Cardiac muscle cell (in vitro differentiated cells and primary cell): ENCODE data around the gene CCDC28A. TPM values are rescaled to one million over a fixed set of nuclear protein-coding genes. Genes with fewer than 3 reads are reported as not detected.

Experiments
- DNase-seq, 2 donors: peaks; one replicate each; pipeline versions ENCODE4 v3.0.0 to v3.0.0-alpha.2; 2010 to 2017; ENCODE audit warnings: low read depth in 1 of 2, low spot score in 1 of 2
- H3K27ac ChIP-seq: fragments of 200-600 bp; sonication (generic); 2 replicates; pipeline ENCODE4 v1.5.1; 2016
- H3K27me3 ChIP-seq: fragments of 200-600 bp; sonication (generic); 2 replicates; pipeline ENCODE4 v1.6.0; 2016; ENCODE audit warnings: control low read depth
- H3K36me3 ChIP-seq: fragments of 200-600 bp; sonication (generic); 2 replicates; pipeline ENCODE4 v1.5.1; 2016; ENCODE audit warnings: control low read depth
- H3K4me1 ChIP-seq: fragments of 200-600 bp; sonication (generic); 2 replicates; pipeline ENCODE4 v1.8.1; 2017; ENCODE audit warnings: low read depth, mild to moderate bottlenecking, mixed run types
- H3K4me3 ChIP-seq: fragments of 200-600 bp; sonication (generic); 2 replicates; pipeline ENCODE4 v1.5.1; 2016; ENCODE audit warnings: mild to moderate bottlenecking
- H3K9me3 ChIP-seq: fragments of 200-600 bp; sonication (generic); 2 replicates; pipeline ENCODE4 v1.5.1; 2017; ENCODE audit warnings: low read depth, mild to moderate bottlenecking, control low read depth
- CTCF ChIP-seq: IDR thresholded peaks from 2 replicates; pipeline ENCODE4 v1.5.1; 2012; ENCODE audit warnings: low read depth, mild to moderate bottlenecking, low read length
- polyA plus RNA-seq: library from polyadenylated mRNA; unstranded; fragments of >200 nt; fragmentation: Nextera tagmentation; extraction: Ambion mirVana; gene quantifications from 2 replicates; pipeline ENCODE4 v1.2.1, GENCODE V29; 2016
- total RNA-seq: library from RNA; depleted of rRNA; stranded (reverse); fragments of >200 nt; gene quantifications from 2 replicates; pipeline ENCODE4 v1.2.3, GENCODE V29; 2016

CCDC28A gene
- total and polyA plus RNA-seq, 2 experiments from 2014 or later, result 6.3 to 15.2 TPM

DNA sequence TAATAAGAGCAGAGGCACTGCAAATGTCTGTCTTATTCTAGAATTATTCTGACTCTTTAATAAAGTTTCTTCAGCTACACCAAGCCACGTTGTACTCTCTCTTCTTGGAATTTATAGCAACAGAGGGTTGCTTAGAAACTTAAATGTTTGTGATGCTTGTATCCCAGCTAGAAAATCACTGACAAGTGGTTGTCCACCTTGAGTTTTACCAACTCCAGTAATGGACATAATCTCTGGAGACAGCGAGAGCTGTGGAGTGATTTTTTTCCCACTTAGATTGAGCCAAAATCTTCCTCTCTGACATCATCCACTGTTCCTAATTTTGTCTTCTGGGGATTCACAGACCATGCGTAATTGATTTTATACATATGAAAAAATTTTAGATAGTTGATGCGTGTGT is 30.3 kb downstream of the CCDC28A start:
- no peak for DNase-seq
- H3K27ac ChIP-seq, result no peak overlapping the region
- H3K36me3 ChIP-seq, result no peaks in the 10 kb centered on the region
- H3K27me3 ChIP-seq, result no peaks in the 10 kb centered on the region
- H3K4me3 ChIP-seq, result no peak overlapping the region
- no peaks in the 10 kb centered on the region for H3K9me3 ChIP-seq
- H3K4me1 ChIP-seq, result no peaks in the 10 kb centered on the region
- no peak for TF ChIP-seq CTCF

DNA sequence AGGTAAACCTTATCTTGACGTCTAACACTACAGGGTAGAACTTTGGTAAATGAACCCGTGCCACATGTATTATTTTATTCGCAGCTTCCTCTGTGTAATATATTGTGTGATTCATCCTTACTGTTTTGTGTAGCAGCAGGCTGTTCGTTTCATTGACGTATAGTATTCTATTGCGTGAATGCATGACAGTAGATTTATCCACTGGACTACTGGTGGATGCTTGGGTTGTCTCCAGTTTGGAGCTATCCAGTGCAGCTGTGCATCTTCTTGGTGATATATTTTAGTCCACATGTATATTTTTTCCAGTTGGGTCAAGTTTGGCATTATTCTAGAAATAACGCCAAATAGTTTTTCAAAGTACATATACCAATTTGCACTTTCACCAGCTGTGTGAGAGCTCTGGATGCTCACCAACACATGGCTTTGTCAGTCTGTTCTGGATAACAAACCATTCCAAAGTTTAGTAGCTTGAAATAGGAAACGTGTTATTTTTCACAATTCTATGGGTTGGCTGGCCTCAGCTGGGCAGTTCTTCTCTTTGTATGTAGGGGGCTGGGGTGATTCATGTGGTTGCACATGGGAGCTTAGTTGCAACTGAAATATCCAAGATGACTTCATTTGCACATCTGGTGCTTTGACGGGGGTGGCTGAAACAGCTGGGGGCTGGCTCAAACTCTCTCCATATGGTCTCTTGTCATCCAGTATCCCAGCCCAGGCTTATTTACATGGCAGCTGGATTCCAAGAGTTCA is 31.6 kb downstream of the CCDC28A start:
- H3K4me3 ChIP-seq, result no peak overlapping the region

DNA sequence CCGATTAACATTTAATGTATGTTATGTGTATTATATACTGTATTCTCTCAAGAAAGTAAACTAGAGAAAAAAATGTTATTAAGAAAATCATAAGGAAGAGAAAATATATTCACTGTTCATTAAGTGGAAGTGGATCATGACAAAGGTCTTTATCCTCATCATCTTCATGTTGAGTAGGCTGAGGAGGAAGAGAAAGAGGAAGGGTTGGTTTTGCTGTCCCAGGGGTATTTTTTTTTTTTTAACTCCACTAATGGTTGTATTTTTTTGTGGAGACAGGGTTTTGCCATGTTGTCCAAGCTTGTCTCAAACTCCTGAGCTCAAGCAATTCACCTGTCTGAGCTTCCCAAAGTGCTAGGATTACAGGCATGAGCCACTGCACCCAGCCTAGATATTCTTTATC is 33.3 kb downstream of the CCDC28A start:
- no peaks in the 10 kb centered on the region for H3K36me3 ChIP-seq
- TF ChIP-seq CTCF, result no peak
- no peaks in the 10 kb centered on the region for H3K27me3 ChIP-seq
- no peaks in the 10 kb centered on the region for H3K9me3 ChIP-seq
- no peak for DNase-seq
- no peaks in the 10 kb centered on the region for H3K4me1 ChIP-seq
- no peak overlapping the region for H3K27ac ChIP-seq
- no peak overlapping the region for H3K4me3 ChIP-seq

More for the DNA sequence above, 31.6 kb downstream of the CCDC28A start:
- TF ChIP-seq CTCF, result no peak
- H3K27ac ChIP-seq, result no peak overlapping the region
- no peaks in the 10 kb centered on the region for H3K36me3 ChIP-seq
- H3K9me3 ChIP-seq, result no peaks in the 10 kb centered on the region
- no peaks in the 10 kb centered on the region for H3K27me3 ChIP-seq
- peak in 1 of 2 donors; percentile 54 for DNase-seq
- H3K4me1 ChIP-seq, result no peaks in the 10 kb centered on the region

DNA sequence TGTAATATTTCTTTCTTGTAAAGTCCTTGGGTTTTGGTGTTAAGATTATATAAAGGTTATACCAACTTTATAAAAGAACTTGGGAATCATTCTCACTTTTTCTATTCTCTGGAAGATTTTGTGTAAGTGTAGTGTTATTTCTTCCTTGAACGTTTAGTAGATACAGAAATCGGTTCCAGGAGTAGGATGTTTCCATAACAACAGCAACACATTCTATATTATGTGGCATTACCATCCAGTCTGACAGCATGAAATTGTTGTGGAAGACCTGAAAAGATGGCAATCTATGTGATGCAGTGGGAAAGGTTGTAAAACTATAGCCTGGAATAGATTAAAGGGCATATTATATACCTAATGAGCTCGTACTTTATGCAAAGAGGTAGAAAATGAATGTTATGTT is 36.1 kb downstream of the CCDC28A start:
- H3K27ac ChIP-seq, result no peak overlapping the region
- peaks cover 5% of the 10 kb centered on the region for H3K4me1 ChIP-seq
- DNase-seq, result no peak
- H3K27me3 ChIP-seq, result no peaks in the 10 kb centered on the region
- TF ChIP-seq CTCF, result no peak
- H3K36me3 ChIP-seq, result no peaks in the 10 kb centered on the region
- no peak overlapping the region for H3K4me3 ChIP-seq
- no peaks in the 10 kb centered on the region for H3K9me3 ChIP-seq

GRCh38 chr6:138811866-138812265 is 38.3 kb downstream of the CCDC28A start:
- peaks cover 5% of the 10 kb centered on the region for H3K4me1 ChIP-seq
- no peaks in the 10 kb centered on the region for H3K9me3 ChIP-seq
- H3K27me3 ChIP-seq, result no peaks in the 10 kb centered on the region
- no peak overlapping the region for H3K27ac ChIP-seq
- H3K36me3 ChIP-seq, result no peaks in the 10 kb centered on the region
- no peak for DNase-seq
- no peak for TF ChIP-seq CTCF
- no peak overlapping the region for H3K4me3 ChIP-seq
